ENCODE data around the gene BNIPL. TPM values are rescaled to one million over a fixed set of nuclear protein-coding genes. Genes with fewer than 3 reads are reported as not detected.

The BNIPL gene
- total RNA-seq, 1 experiment from 2014 or later: not detected

DNA sequence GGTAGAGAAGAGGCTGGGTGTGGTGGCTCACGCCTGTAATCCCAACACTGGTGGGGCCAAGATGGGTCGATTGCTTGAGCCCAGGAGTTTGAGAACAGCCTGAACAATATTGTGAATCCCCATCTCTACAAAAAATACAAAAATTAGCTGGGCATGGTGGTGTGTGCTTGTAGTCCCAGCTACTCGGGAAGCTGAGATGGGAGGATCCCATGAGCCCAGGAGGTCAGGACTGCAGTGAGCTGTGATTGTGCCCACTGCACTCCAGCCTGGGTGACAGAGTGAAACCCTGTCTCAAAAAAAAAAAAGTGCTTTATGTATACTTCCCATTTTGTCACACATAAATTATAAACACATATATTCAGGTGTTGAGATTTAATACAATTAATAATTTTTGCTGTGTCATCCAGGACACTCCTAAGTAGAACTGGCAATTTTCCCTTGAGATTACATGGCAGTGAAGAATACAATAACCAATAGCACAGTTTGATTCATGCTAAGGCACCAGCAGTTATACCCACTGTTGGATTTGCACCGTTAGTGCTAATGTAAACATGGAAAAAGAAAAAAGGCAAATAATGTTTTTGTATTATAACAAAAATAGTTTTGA lies 49.7 kb downstream of the BNIPL start:
- no peak for DNase-seq (ENCODE audit: low spot score)
- in situ Hi-C loops (cut with HindIII; ENCODE audit: low sequenced_read_pairs): no loop called here

Other genes with a start within 250 kb of the BNIPL start
- 0.55 and 8.6 TPM in 2 replicates for gene CTSK, start 228.3 kb upstream of the BNIPL start, total RNA-seq (2014; rRNA removed; shearing (Covaris generic))
- 16.7 and 24.9 TPM in 2 replicates for gene ARNT, start 160.0 kb upstream of the BNIPL start, total RNA-seq (2014; rRNA removed; shearing (Covaris generic))
- not detected in 2 replicates for gene CTXND2, start 149.4 kb upstream of the BNIPL start, total RNA-seq (2014; rRNA removed; shearing (Covaris generic))
- gene SETDB1, start 110.2 kb upstream of the BNIPL start, total RNA-seq (2014; rRNA removed; shearing (Covaris generic)): 28.2 and 33.5 TPM in 2 replicates
- gene CERS2, start 61.8 kb upstream of the BNIPL start, total RNA-seq (2014; rRNA removed; shearing (Covaris generic)): 38.3 and 68.8 TPM in 2 replicates
- gene ANXA9, start 54.3 kb upstream of the BNIPL start, total RNA-seq (2014; rRNA removed; shearing (Covaris generic)): 2.7 and 3.6 TPM in 2 replicates
- 8.1 and 12.7 TPM in 2 replicates for gene MINDY1, start 29.7 kb upstream of the BNIPL start, total RNA-seq (2014; rRNA removed; shearing (Covaris generic))
- gene PRUNE1, start 28.1 kb upstream of the BNIPL start, total RNA-seq (2014; rRNA removed; shearing (Covaris generic)): 9.4 and 12.0 TPM in 2 replicates
- 0.07 TPM in 1 of 2 replicates, not detected in the other for gene C1orf56, start 11.2 kb downstream of the BNIPL start, total RNA-seq (2014; rRNA removed; shearing (Covaris generic))
- gene CDC42SE1, start 23.0 kb downstream of the BNIPL start, total RNA-seq (2014; rRNA removed; shearing (Covaris generic)): 54.4 and 84.6 TPM in 2 replicates
- 8.1 and 11.0 TPM in 2 replicates for gene MLLT11, start 23.8 kb downstream of the BNIPL start, total RNA-seq (2014; rRNA removed; shearing (Covaris generic))
- 4.6 and 7.8 TPM in 2 replicates for gene GABPB2, start 34.2 kb downstream of the BNIPL start, total RNA-seq (2014; rRNA removed; shearing (Covaris generic))
- gene SEMA6C, start 110.0 kb downstream of the BNIPL start, total RNA-seq (2014; rRNA removed; shearing (Covaris generic)): 2.0 TPM in 2 replicates
- gene TNFAIP8L2, start 120.1 kb downstream of the BNIPL start, total RNA-seq (2014; rRNA removed; shearing (Covaris generic)): not detected in 2 replicates
- 6.2 and 8.9 TPM in 2 replicates for gene LYSMD1, start 129.3 kb downstream of the BNIPL start, total RNA-seq (2014; rRNA removed; shearing (Covaris generic))
- 44.3 and 57.7 TPM in 2 replicates for gene SCNM1, start 129.6 kb downstream of the BNIPL start, total RNA-seq (2014; rRNA removed; shearing (Covaris generic))
- not detected in 2 replicates for gene TMOD4, start 139.4 kb downstream of the BNIPL start, total RNA-seq (2014; rRNA removed; shearing (Covaris generic))
- 71.9 and 80.9 TPM in 2 replicates for gene VPS72, start 153.6 kb downstream of the BNIPL start, total RNA-seq (2014; rRNA removed; shearing (Covaris generic))
- gene PIP5K1A, start 162.0 kb downstream of the BNIPL start, total RNA-seq (2014; rRNA removed; shearing (Covaris generic)): 39.1 and 60.1 TPM in 2 replicates
- gene PSMD4, start 218.1 kb downstream of the BNIPL start, total RNA-seq (2014; rRNA removed; shearing (Covaris generic)): 242 and 285 TPM in 2 replicates
- 14.6 and 20.3 TPM in 2 replicates for gene ZNF687, start 245.7 kb downstream of the BNIPL start, total RNA-seq (2014; rRNA removed; shearing (Covaris generic))

Data from G401 (cell line).